HPDE6-E6E7 (cell line): ENCODE data around the gene TADA2A.

ENCODE experiments used
- DNase-seq: peaks from one replicate; pipeline ENCODE4 v3.0.0; 2011; ENCODE audit warnings: missing footprints; ENCODE audit errors: extremely low spot score

The TADA2A gene, protein sequence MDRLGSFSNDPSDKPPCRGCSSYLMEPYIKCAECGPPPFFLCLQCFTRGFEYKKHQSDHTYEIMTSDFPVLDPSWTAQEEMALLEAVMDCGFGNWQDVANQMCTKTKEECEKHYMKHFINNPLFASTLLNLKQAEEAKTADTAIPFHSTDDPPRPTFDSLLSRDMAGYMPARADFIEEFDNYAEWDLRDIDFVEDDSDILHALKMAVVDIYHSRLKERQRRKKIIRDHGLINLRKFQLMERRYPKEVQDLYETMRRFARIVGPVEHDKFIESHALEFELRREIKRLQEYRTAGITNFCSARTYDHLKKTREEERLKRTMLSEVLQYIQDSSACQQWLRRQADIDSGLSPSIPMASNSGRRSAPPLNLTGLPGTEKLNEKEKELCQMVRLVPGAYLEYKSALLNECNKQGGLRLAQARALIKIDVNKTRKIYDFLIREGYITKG

DNA sequence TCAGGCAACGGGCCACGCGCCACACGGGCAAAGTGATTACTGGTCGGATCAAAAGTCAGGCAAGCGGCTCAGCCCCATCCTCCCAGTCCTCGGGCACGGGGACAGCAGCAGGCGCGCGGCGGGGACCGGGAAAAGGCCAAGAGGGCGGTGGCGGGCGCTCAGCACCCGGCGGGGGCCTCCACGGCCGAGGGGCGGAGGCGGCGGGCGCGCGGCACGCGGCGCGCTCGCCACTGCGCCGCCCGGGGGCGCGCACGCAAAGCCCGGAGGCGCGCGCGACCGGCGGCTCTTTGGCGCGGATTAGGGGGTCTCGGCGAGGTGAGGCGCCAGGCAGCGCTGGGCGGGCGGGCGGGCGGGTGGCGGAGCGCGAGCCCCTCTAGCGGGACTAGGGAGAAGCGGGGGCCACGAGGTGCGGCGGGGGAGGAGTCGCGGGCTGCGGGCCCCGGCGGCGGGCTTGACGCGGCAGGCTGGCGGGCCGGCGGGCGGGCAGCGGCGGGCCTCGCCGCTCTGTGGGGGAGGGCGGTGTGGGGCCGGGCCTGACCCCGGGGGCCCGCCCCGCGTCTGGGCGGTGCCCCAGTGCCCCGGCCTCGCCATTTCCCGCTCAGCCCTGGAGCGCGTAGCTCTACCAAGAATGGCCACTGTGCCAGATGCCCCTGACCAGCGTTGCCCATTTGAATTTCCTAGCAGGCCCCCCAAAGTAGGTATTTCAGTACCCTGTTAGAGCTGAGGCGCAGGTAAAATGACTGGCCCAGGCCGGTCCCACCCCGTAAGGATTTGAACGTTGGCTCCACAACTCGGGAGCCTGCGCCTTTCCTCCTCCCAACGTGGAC lies at the start of gene TADA2A, which contains the start of gene ACACA:
TSS of gene TADA2A (plus strand) at position 252 of the 827 bp plus-strand sequence. CDS start 4,480 bp downstream, outside the sequence.
TSS of gene ACACA (minus strand) at position 202 of the 827 bp plus-strand sequence. CDS start 537 bp downstream, outside the sequence.
- DNase-seq: peak; percentile 90

DNA sequence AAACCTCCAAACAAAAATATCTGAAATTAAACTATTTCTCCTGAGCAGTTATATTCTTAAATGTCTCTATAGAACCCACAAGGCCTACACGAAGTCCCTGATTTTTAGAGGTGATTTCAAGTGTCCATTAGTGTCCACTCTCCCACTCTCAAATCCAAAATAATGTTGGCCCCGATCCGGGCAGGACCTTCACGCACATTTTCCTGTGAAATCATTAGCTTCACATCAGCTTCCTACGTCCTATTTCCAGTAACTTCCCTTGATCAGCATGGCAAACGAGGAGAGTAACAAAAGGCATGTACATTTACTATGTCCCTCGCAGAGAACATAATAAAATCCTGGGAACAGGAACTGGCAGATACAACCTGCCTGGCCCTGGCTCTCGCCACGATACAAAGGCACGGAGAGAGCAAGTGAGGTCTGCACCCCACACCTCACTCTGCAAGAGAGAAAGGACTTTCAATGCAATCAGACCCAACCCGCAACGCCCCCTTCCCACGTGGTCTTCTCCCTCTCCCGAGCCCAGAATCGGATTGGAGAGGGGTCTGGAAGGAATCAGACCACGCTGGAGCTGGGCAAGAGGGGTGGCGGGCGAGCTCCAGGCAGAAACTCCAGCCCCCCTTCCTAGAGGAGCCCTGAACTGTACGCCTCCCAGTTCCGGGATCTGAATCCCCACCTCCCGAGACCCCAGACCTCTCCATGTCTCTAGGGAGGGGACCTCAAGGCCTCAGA lies 48.4 kb upstream of the TADA2A start:
- peak; percentile 40 for DNase-seq

DNA sequence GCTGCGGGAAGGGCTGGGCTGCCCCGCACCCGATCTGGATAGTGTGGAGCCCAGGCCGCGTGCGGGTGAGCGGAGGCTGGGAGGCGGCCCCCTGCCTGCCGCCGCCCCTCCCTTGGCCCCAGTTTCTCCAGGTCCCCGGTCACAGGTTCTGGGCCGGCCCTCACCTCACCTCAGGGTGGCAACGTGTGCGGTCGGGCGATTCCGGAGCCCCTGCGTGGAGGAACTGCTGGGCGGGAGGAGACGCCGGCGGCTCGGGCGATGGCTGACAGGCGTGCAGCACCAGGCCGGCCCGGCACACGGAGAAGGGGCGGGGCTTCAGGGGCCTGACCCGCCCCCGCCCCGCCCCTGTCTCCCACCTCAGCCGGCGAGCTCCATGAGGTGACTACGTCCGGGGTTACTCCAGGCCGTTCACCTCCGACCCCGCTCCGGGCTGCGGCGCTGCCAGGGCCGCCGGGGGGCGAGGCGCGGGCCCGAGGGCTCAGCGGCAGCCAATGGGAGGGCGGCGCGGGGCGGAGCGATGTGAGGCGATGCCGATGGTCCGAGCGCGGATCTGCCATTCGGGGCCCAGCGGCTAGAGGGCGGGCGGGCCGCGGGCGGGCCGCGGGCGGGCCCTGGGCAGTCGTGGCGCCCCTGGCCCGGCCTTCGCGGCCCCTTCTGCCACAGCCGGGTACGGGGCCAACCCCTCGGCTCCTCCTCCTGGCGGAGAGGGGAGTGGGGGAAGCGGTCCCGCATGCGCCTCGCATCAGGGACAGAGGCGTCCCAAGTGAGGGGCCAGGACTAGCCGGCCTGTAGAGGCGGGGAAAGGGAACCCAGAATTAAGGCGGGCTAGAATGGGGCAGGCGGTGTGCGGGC lies 47.6 kb upstream of the TADA2A start:
- peak; percentile 81 for DNase-seq

DNA sequence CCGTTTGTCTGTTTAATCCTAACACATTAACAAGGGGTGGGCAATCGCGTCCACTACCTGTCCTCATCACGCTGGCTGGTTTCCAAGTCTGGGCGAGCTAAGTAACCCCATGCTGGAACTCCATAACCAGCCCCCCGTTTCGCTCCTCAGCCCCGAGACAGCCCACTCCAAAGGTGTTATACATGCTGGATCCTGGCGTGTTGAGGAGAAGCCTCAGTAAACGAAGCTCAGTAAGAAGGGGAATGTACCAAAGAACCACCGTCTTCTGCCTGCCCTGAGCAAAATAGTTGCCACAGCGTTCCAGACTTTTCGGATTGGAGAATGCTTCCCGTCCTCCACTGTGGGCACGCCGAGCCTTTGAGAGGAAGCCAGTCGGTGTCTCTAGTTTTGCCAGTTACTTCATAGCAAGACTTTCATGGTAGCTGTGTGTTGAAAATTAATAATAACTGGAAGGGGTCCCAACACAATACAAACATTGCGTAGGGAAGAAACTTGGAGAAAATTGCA lies 47.0 kb upstream of the TADA2A start:
- DNase-seq: no peak

DNA sequence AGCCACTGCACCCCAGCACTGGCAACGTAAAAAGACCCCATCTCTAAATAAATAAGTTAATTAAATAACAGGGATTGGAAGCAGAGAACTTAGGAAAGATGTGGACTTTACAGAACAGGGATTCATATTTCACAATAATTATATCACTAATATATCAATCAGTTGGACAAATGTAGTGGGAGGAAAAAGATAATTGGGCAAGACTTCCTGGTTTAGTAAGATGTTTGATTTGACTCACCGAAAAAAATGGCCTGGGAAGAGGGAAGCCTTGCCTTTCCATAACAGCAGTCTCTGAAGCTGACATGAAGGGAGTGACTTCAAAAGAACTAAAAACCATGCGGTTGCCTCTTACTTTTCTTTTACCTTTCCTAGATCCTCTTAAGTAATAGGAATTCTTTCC lies 46.1 kb upstream of the TADA2A start:
- DNase-seq: peak; percentile 43

DNA sequence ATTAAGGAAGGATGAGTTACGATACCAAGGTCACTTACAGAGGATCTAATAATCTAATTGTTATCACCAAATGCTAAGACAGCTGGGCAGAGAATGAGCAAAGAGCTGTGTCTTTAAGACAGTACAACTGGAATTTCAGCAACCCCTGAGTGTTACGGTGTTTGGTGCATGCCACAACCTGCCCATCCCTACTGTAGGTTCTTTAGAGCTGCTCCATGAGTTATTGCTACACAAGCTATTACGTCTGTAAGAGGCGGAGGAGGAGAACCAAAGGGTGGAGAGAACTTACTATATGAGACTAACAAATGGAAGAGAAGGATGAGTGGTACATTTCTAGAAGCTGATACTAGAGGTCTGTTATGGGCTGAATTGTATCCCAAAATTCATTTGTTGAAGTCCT lies 45.1 kb upstream of the TADA2A start:
- peak; percentile 97 for DNase-seq

DNA sequence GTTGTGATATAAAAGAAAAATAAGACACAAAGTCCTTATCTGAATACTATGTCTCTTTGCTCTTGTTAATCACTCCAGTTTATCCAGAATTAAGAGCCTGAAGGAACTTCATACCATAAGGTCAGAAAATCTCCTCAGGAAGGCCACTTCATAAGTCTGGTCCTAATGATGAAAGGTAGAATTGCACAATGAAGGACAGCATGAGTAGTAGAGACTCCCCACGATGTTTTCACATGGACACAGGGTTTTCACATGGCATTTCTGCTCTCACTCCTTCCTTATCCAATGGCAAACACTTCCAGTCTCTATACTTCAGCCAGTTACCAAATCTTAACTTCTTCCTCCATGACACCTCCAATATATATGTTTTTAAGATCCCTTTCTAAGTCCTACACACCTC lies 41.1 kb upstream of the TADA2A start:
- DNase-seq: no peak

DNA sequence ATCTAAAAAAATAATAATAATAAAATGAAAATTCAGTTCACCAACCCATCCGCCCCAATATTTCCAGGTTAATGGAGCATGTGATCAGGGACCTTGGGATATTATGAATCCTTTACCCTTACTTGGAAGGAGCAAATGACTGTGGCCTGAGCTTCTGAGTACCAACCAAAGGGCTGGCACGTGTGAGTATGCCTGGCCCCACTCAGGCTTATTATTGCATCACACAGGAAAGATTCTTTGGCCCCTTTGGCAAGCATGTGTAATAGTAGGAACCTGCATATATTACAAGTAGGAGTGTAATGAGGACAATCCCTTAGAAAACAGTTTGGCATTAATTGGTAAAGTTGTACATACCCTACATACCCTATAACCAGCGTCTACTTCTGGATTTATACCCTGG lies 38.1 kb upstream of the TADA2A start:
- DNase-seq: no peak

DNA sequence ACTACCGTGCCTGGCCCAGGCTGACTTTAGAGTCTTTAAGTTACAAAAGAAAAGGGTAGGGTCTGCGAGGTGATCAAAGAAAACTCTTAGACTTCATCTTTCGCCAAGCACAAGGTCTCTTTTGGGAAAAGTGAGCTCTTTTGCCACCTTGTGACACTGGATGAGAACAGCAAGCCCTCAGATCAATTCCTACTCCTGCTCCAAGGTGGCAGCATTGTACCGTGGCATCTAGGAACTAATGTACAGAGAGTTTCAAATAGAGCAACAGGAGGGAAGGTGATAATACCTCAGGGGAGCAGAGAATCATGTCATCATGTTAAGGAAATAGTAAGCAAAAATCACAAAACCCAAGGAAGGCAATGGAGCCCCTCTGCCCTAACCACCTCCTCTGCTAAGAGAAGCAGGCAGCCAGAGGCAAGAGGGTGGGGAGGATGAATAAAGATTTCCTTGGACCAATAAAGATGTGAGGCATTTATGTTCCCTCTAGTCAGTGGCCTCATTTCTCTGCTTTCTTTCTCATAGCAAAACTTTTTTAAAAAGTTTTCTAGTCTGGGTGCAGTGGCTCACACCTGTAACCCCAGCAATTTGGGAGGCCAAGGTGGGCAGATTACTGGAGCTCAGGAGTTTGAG lies 33.0 kb upstream of the TADA2A start:
- DNase-seq: peak; percentile 60

DNA sequence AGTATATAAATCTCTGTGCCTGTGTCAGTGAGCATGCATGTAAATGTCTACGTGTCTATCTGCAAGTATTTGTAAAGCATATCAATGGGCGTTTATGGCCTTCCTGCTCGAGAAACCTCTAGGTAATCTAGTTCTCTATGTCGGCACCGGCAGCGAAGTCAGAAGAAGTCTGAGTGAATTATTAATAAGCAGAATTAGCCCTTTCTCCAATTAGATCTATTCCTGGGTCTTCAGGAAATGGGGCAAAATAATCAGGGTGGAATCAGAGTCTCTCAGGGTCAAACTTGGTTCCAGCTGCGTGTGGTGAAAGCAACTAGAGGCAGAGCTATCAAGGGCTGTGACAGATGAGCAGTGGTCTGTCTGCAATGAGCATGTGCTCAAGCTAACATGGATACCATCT lies 31.0 kb upstream of the TADA2A start, which contains the start of gene C17orf78:
TSS of gene C17orf78 (plus strand) at position 280 of the 400 bp plus-strand sequence. CDS start at position 388, 108 bp downstream.
- no peak for DNase-seq

DNA sequence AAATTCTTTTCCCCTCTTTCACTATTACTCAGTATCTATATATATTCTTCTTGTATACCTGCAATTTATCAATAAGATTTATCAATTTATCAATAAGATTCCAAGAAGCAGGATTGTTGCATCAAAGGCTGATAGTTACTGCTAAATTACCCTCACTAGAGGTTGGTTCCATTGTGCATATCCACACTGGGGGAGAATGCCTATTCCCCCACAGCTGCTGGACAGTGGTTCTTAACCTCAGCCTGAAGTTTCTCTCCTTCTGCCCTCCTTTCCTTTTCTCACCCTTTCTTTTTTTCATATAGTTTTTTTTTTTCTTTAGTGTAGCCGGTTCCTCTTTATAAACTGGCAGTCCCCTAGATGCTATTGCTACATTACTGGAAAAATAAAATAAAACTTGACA lies 24.6 kb upstream of the TADA2A start:
- no peak for DNase-seq

DNA sequence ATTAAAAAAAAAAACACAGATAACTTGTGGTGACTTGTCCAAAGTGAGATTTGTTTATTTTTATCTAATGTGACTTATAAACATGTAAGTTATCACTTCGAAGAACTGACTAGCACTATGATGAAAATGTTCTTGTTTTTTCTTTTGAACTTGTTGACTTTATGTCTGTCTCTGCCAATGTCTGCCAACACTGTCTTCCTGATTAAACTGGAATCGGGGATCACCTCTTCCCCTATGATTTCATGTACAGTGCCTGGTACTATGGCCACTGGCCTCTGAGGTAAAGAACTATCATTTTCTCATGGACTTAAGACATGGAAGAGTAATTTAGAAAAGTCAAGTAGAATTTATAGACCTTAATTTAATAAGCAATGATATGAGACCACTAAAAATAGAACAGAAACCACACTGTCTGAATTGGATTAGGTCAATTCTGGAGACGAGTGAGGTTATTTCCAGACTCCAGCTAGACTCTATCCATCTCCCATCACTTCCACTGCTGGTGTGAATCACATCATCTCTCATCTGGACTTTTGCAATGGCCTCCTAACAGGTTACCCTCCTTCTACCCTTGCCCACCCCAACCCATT lies 22.0 kb upstream of the TADA2A start:
- no peak for DNase-seq

DNA sequence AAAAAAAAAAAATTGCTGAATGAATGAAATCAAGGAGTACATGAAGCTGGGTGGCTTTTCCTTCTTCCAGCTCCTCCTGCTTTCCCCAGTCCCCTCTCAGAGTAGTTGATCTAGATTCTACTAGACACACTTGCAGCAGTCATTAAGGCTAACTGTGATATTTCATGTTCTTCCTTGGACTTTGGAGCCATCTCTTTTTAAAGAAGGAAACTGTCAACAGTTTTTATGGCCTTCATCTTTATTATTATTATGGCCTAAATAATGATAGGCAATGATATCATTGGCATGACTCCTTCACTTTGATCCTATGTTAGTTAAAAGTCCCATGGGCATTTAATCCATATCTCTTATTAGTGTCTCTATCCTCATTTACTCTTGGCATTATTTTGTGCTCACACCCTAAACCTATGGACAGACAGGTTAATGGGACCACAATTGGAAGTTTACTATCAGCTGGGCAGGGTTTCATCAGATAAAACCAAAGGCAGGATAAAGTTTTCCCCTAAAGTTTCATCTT lies 21.2 kb upstream of the TADA2A start:
- no peak for DNase-seq

DNA sequence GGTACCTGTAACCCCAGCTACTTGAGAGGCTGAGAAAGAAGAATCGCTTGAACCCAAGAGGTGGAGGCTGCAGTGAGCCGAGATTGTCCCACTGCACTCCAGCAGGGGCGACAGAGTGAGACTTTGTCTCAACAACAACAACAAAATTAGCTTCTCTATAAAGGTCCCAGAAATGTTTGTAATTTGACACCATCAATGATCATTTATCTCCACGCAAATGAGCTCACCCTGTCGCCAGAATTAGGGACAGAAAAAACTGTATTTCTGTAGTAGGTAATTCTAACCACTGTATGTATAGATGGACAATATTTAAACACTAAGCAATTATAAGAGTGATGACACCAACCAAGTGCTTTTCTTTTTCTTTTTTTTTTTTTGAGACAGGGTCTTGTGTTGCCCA lies 20.2 kb upstream of the TADA2A start:
- no peak for DNase-seq

DNA sequence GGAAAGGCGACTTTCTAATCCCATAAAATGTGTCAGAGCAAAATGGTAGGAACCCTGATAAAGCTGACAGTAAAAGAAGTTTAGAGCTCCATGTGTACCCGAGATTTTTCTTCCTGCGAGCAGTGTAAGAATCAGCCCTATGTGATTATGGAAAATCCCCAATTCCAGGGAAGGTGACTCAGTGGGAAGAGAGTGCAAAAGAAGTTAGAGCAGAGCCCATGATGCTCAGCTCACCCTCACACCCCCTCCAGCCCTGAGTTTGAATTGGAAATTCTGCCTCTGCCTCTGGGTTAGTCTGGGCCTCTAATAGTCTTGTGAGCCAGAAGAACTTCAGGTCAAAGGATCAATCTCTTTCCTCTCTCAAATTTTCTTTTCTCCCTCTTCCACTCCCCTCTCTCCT lies 18.4 kb upstream of the TADA2A start:
- no peak for DNase-seq

DNA sequence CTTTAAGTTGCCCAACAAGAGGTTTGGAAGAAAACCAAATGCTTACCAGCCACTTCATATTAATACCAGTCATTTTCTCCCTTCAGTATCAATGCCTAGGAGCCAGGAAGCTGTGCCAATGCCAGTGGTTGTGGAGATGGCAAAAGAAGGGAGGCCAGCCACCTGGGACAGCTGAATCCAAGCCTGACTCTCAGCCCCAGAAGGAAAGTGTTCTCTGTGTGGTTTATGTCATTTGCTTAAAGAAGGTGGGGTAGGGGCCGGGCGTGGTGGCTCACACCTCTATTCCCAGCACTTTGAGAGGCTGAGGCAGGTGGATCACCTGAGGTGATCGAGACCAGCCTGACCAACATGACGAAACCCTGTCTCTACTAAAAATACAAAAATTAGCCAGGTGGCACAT lies 17.5 kb upstream of the TADA2A start:
- DNase-seq: no peak

DNA sequence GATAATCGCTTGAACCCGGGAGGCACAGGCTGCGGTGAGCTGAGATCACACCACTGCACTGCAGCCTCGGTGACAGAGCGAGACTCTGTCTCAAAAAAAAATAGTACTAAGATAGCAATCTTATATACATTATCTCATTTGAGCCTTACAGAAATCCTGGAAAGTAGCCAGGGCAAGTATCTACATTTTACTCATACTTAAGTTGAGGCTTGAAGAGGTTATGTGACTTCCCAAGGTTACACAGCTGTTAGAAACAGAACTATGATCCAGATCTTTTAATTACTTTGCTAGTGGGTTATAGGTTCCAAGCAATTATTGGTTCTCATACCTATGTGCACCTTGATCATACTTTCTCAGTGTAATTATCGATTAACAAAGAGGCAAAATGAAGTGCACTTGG lies 15.5 kb upstream of the TADA2A start:
- DNase-seq: no peak

DNA sequence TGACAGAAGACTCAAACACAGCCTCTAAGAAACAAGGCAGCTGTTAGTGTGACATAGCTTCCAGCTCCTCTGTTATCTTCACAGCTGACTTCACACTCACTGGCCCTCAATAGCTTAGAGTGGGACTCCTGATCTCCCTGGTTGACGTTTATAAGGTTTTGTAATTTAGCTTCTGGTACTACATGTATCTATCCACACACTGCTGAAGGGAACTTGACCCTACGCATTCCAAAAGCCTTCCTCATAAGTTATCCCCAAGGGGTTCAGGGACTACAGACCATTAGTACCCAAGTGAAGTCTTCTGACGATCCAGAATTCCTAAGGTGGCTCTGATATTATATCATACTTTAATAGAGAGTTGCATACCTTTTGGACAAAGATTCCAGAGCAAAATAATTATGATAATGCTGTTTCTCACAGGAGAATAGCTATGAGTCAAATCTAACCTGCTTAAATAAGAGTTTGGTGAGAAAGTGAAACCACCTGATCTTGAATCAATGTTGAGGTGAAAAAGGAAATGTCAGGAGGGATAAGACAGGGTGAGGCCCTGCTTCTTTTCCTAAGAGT lies 14.6 kb upstream of the TADA2A start:
- DNase-seq: peak; percentile 7

DNA sequence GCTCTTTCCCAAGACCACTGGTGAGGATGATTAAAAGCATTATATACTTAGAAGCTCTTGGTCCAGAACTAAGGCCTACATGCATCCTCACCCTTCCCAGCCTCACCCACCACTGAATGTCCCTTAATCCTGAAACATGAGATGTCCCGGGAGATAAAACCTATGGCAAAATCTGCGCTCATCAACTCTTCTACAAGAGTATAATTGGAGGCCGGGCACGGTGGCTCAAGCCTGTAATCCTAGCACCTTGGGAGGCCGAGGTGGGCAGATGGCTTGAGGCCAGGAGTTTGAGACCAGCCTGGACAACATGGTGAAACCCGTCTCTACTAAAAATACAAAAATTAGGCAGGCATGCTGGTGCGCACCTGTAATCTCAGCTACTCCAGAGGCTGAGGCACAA lies 13.3 kb upstream of the TADA2A start:
- no peak for DNase-seq
